VCaP (cell line): Measurements from ENCODE around the gene PCNA.

Experiments used
- H3K27ac ChIP-seq: fragments of 450-650 bp; 2 replicates; pipeline ENCODE4 v1.5.1; 2017
- TF ChIP-seq, protein P1 (sequence below): fragments of 450-650 bp; conservative IDR thresholded peaks from 2 replicates; pipeline ENCODE4 v1.5.1; 2017; ENCODE audit warnings: mild to moderate bottlenecking, moderate library complexity

Gene PCNA

GRCh38 chr20:5119435-5120184 lies at the start of gene PCNA:
Gene PCNA, minus strand, starts transcription at chr20:5119958. Its CDS starts 160 bp downstream, at chr20:5119798.
- TF ChIP-seq, protein P1, sequence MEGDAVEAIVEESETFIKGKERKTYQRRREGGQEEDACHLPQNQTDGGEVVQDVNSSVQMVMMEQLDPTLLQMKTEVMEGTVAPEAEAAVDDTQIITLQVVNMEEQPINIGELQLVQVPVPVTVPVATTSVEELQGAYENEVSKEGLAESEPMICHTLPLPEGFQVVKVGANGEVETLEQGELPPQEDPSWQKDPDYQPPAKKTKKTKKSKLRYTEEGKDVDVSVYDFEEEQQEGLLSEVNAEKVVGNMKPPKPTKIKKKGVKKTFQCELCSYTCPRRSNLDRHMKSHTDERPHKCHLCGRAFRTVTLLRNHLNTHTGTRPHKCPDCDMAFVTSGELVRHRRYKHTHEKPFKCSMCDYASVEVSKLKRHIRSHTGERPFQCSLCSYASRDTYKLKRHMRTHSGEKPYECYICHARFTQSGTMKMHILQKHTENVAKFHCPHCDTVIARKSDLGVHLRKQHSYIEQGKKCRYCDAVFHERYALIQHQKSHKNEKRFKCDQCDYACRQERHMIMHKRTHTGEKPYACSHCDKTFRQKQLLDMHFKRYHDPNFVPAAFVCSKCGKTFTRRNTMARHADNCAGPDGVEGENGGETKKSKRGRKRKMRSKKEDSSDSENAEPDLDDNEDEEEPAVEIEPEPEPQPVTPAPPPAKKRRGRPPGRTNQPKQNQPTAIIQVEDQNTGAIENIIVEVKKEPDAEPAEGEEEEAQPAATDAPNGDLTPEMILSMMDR, result no peak; the same call in 1 of the 2 replicates
- peak within 1 kb of the TSS; percentile 79 for H3K27ac ChIP-seq

- no peak overlapping the region for H3K27ac ChIP-seq
- TF ChIP-seq, protein P1, result no peak
Observed at GRCh38 chr20:5168651-5169396, 49.1 kb upstream of the PCNA start.

DNA sequence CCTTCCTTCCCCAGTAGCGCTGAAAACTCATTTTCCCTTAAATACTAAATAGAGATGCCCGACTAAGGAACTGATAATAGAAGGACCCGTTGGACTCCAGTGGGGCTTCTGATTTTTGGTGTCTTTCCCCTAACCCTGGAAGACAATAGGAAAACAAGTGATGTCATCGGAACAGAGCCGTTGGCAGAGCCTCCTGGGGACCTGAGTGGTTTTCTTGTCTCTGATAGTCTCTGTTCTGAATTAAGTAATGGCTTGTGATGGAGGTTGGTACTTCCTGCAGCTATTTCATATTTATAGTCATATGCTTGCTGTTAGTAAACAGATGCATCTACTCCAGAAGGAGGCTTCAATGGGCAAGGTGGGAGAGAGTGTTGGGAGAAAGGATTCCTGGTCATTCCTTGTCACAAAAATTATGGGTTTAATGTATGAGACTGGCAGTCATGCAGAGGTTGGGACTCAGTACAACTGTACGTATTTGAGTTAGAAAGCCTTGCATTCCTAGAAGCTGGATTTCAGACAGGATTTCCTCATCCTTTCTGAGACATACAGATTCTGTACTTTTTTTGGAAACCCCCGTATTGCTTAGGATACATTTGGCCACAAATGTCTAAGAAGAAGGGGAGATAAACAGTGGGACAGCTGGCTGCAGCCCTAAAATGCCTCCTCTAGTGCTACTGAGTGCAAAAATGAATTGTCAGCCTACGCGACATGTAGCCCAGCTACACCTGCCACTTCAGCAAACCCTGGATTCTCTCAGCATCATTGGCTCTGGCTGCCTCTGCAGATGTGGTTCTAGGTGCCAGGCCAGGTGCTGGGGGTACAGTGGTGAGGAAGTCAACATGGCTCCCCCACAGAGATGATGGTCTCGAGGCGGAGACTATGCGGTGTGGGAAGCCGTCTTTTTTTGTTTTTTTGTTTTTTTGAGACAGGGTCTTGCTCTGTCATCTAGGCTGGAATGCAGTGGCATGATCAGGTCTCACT lies 45.2 kb upstream of the PCNA start:
- no peak overlapping the region for H3K27ac ChIP-seq
- TF ChIP-seq, protein P1, result no peak

DNA sequence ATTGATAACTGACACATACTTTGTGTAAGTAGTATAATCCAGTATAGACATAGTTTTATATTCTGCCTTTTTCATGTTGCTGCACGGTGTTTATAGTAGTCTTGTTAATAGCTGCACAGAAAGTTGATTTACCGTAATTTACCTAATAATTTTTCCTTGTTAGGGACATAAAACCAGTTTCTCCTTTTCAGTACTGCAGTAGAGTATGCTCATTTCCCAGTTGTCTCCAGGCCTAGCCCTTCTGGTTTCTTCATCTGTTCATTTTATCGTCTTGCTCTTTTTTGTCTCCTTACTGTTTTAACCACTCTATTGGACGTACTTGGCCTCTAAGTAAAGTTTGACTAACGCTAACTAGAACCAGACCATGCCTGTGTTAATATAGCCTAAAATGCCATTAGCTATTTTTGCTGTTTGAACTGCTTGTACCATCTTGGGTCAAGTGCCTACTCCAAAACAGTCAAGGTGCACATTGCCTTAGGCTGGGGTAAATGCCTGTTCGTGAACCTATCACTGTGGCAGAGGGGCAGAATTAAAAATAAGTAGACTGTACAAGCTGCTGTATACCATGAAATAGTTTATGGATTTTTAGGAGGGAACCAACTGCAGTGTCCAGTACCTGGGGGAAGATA lies 41.9 kb upstream of the PCNA start:
- TF ChIP-seq, protein P1, result no peak
- no peak overlapping the region for H3K27ac ChIP-seq

DNA sequence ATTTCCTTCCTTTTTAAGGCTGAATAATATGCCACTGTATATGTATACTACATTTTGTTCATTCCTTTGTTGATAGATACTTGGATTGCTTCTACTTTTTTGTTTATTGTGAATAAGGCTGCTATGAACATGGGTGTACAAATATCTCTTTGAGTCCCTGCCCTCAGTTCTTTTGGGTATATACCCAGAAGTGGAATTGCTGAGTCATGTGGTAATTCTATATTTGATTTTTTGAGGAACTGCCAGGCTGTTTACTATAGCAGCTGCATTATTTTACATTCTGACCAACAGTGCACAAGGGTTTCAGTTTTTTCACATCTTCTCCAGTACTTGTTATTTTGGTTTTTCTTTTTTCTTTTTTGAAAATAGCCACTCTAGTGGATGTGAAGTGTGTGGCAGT lies 41.1 kb upstream of the PCNA start:
- no peak overlapping the region for H3K27ac ChIP-seq
- TF ChIP-seq, protein P1, result no peak

GRCh38 chr20:5159928-5160327 lies 40.2 kb upstream of the PCNA start:
- TF ChIP-seq, protein P1, result no peak
- no peak overlapping the region for H3K27ac ChIP-seq
